Mucosa of descending colon (tissue), 3 donors: Measurements from ENCODE around the gene BCKDK. TPM values are rescaled to one million over a fixed set of nuclear protein-coding genes. Genes with fewer than 3 reads are reported as not detected.
"Not testable (repeated sequence)": the region's sequence is repeated elsewhere in the genome, so short reads cannot be mapped to it uniquely, and the experiment has no call there.

Experiments used
- ATAC-seq: fragments of 200-7000 bp; cut with Tn5 transposase; one replicate; pipeline ENCODE4 v1.9.1; 2020; ENCODE audit warnings: mild to moderate bottlenecking, moderate library complexity
- DNase-seq, 3 donors: peaks; one replicate each; pipeline ENCODE4 v3.0.0-alpha.2; 2020
- H3K36me3 ChIP-seq: fragments of 200-600 bp; one replicate; pipeline ENCODE4 v1.8.0; 2021; ENCODE audit warnings: low read depth, mild to moderate bottlenecking
- H3K4me1 ChIP-seq: fragments of 200-600 bp; one replicate; pipeline ENCODE4 v1.8.0; 2021; ENCODE audit warnings: low read depth, mild to moderate bottlenecking
- H3K4me3 ChIP-seq: fragments of 200-600 bp; one replicate; pipeline ENCODE4 v1.8.0; 2021; ENCODE audit warnings: mild to moderate bottlenecking
- H3K9me3 ChIP-seq: fragments of 200-600 bp; one replicate; pipeline ENCODE4 v1.8.0; 2021; ENCODE audit warnings: mild to moderate bottlenecking
- intact Hi-C, 2 donors: fragments of 100-400 bp; cut with DNase I in 1 of 2; cut with micrococcal nuclease in 1 of 2; formaldehyde crosslinking; loops; one replicate each; pipeline versions ENCODE4 v1.11.0 to v1.11.1; 2022; cut with DNase I, micrococcal nuclease
- total RNA-seq, 3 donors: library from RNA; stranded (reverse); fragmentation: NEBNext Ultra II Directional in 2 of 3; extraction: Animal tissue kit (Norgen Biotek cat#: 25700) in 2 of 3; gene quantifications; one replicate each; pipeline versions ENCODE4 v1.2.1 to v1.2.4, GENCODE V29; 2021 to 2023
- TF ChIP-seq, protein P1 (sequence below): fragments of 200-600 bp; IDR thresholded peaks from one replicate; pipeline ENCODE4 v1.8.0; 2022; ENCODE audit warnings: antibody characterized with exemption, mild to moderate bottlenecking
- donor health status: DM: no; HTN: no; CAD: no; lungs with moderate emphysema.
- donor health status: DM: no; HTN: no; CAD: no.
- donor health status: DM: no; HTN: yes; CAD: no.

BCKDK gene
- total RNA-seq, 3 donors from 2014 or later, result 31.7 to 40.1 (median 36.6) TPM

DNA sequence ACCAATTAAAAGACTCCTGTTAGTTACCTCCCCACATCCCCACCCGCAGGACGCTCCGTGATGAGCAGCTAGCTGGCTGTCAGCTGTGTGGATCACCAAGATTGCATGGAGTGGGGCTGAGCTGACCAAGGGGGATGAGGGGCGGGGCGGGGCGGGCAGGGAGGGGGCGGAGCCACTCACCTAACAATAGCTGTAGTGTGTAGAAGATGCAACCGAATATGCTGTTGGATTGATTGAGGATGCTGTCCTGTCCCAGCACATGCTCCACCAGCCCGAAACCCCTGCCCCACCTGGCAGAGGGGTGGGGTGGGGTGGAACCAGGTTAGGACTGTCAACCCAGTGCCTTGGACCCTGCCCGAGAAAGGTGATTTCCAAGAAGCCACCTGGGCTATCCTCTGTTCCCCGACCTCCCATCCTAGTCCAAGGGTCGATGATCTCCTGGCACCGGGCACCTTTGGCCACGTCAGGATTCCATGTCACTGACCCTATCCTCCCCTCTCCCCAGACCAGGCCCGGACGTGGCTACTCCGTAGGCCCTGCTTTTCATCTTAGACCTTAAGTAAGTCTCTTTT, 15.0 kb upstream of the BCKDK start:
- ATAC-seq, result no peak

DNA sequence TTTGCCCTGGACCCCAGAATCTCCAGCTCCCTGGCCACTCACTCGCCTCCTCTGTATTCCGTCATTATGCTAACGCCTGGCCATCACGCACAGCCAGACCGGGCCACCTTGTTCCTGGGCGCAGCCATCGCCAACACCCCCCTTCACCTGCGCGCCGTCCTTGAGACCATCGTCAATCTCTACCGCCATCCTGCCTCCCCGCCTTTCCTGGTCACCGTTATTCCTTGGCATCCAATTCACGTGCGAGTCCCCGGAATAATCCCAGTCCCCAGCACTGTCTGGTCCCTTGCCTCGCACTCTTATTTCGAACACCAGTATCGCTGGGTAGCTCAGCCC, 14.1 kb upstream of the BCKDK start:
- Histone ChIP-seq H3K4me1 (peaks cover 14% of the 10 kb centered on the region), H3K9me3 (no peaks in the 10 kb centered on the region), H3K36me3 (no peaks in the 10 kb centered on the region), H3K4me3 (peak overlapping the region; percentile 46)
- DNase-seq (peak in 1 of 3 donors; percentile 49), ATAC-seq (peak; percentile 7)
- TF ChIP-seq, protein P1, sequence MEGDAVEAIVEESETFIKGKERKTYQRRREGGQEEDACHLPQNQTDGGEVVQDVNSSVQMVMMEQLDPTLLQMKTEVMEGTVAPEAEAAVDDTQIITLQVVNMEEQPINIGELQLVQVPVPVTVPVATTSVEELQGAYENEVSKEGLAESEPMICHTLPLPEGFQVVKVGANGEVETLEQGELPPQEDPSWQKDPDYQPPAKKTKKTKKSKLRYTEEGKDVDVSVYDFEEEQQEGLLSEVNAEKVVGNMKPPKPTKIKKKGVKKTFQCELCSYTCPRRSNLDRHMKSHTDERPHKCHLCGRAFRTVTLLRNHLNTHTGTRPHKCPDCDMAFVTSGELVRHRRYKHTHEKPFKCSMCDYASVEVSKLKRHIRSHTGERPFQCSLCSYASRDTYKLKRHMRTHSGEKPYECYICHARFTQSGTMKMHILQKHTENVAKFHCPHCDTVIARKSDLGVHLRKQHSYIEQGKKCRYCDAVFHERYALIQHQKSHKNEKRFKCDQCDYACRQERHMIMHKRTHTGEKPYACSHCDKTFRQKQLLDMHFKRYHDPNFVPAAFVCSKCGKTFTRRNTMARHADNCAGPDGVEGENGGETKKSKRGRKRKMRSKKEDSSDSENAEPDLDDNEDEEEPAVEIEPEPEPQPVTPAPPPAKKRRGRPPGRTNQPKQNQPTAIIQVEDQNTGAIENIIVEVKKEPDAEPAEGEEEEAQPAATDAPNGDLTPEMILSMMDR, result no peak
- intact Hi-C loops, result no loop called here

More for the DNA sequence above, 15.0 kb upstream of the BCKDK start:
- H3K36me3 ChIP-seq, result no peaks in the 10 kb centered on the region
- intact Hi-C loops, result no loop called here
- TF ChIP-seq, protein P1, result no peak
- no peak overlapping the region for H3K4me3 ChIP-seq
- no peak for DNase-seq
- H3K4me1 ChIP-seq, result peaks cover 14% of the 10 kb centered on the region
- no peaks in the 10 kb centered on the region for H3K9me3 ChIP-seq

DNA sequence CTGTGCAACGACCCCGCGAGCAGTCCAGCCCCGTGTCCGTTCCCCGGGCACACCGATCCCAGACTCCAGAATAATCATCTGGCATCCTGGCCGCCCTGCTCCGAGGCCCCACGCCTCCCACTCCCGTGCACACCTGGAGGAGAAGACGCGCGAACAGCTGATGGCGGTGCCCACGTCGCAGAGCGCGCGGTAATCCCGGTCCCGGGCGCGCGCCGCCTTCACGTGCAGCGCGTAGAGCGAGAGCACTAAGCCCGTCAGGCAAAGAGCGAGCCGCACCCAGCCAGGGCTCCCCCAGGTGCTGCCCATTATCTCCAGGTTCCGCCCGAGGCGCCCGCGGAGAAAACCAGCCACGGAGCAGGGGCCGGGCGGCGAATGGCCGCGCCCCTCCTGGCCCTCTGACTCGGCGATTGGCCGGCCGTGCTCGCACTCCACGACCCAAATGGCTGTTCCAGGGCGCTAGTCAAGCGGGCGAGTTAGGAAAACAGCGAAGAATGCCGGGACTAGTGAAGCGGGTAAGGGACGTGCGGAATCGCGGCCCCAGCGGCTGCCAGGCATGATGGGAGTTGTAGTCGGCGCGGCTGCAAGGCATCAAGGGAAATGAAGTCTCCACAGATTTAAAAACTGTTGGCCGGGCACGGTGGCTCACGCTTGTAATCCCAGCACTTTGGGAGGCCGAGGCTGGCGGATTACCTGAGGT, 13.6 kb upstream of the BCKDK start, which contains the start of gene VKORC1:
TSS of gene VKORC1 (minus strand) at position 374 of the 697 bp plus-strand sequence. CDS start at position 306, 68 bp downstream.
- intact Hi-C loops, result no loop called here
- ATAC-seq, result peak; percentile 95
- peak; percentile 94 to 96 (median 95) for DNase-seq
- Histone ChIP-seq H3K36me3 (no peaks in the 10 kb centered on the region), H3K4me3 (peak within 1 kb of the TSS; percentile 46), H3K4me1 (peaks cover 14% of the 10 kb centered on the region), H3K9me3 (no peaks in the 10 kb centered on the region)
- TF ChIP-seq, protein P1, result no peak

DNA sequence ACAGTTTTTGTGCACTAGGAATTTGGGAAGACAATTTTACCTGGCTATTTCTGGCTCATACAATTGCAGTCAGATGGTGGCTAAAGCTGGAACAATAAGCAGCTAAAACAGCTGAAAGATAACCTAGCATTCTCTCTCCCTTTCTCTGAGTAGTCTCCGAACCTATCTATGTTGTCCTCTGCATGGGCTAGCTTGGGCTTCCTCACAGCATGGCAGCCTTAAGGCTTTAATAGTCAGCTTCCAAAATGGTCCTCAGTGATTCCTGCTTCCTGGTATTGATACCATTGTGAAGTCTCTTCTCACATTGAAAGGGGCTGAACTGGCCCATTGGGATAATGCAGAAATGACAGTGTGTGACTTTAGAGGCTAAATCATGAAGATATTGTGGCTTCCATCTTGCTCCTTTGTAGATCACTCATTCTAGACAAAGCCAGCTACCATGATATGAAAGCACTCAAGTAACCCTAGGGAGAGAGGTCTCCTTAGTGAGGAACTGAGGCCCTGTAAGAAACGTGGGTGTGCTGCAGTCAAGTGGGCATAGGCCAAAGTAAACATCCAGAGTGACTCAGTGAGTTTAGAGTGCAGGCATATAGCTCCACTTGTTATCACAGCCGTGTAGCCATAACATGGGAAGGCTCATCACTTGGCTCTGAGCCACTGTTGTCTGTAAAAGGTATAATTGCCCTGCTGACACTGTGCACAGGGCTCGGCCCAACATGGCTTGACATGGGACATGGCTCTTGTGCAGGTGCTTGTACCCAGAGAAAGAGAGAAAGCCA, 8.1 kb upstream of the BCKDK start:
- intact Hi-C loops, result no loop called here
- TF ChIP-seq, protein P1, result no peak
- no peaks in the 10 kb centered on the region for H3K9me3 ChIP-seq
- no peaks in the 10 kb centered on the region for H3K36me3 ChIP-seq
- DNase-seq, result no peak
- no peak for ATAC-seq
- no peak overlapping the region for H3K4me3 ChIP-seq
- peaks cover 6% of the 10 kb centered on the region for H3K4me1 ChIP-seq

DNA sequence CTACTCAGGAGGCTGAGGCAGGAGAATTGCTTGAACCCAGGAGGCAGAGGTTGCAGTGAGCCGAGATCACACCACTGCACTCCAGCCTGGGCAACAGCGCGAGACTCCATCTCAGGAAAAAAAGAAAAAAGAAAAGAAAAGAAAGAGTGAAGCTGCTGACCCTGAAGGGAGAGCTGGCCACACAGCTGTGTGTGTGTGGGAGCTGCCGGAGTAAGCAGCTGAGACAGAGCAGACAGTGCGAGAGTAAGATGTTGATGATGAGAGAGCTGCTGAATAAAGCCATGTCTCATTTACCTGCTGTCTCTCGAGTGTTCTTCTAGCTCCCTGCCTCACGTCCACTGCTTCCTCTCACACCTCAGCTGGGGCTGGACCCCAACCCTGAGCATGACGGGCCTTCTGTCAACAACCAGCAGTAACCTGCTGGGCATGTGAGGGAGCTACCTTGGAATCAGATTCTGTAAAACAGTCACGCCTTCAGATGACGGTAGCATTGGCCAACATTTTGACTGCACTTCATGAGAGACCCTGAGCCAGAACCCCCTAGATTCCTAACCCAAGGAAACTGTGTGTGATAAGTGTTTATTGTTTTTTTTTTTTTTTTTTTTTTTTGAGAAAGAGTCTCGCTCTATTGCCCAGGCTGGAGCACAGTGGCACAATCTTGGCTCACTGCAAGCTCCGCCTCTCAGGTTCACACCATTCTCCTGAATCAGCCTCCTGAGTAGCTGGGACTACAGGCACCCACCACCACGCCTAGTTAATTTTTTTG, 7.1 kb upstream of the BCKDK start:
- H3K9me3 ChIP-seq, H3K36me3 ChIP-seq, intact Hi-C loops, H3K4me3 ChIP-seq, H3K4me1 ChIP-seq, ATAC-seq, DNase-seq: not testable (repeated sequence)
